Measurements from ENCODE around the gene ZPBP. TPM values are rescaled to one million over a fixed set of nuclear protein-coding genes. Genes with fewer than 3 reads are reported as not detected.

ZPBP gene
- total RNA-seq, 1 experiment from 2014 or later: not detected

DNA sequence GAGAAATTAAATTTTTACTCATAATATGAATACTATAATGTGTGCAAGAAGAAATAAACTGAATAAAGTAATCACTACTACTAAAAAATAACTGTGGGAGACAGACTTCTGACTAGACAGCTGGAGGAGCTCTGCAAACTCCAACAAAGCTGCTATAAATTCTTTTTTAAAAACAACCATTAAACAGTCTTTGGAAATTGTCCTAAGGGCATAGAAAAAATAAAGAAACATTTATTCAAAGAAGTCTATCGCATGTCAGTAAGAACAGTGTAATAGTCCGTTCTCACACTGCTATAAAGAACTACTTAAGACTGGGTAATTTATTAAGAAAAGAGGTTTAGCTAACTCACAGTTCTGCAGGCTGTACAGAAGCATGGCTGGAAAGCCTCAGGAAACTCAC, 56.0 kb downstream of the ZPBP start:
- Histone ChIP-seq H3K9me3 (ENCODE audit: insufficient read depth, low read depth) (no peaks in the 10 kb centered on the region), H2AFZ (no peak overlapping the region), H3K4me2 (no peak overlapping the region), H3K79me2 (ENCODE audit: low read depth) (no peaks in the 10 kb centered on the region), H3K36me3 (ENCODE audit: low read depth) (no peaks in the 10 kb centered on the region), H3K27ac (no peak overlapping the region), H3K9me2 (ENCODE audit: insufficient read depth) (no peaks in the 10 kb centered on the region), H4K20me1 (ENCODE audit: insufficient read depth) (no peaks in the 10 kb centered on the region), H3K4me3 (no peak overlapping the region), H3K4me1 (replicated peaks; ENCODE audit: insufficient read depth) (no peaks in the 10 kb centered on the region), H3K27me3 (ENCODE audit: insufficient read depth, low read depth) (no peaks in the 10 kb centered on the region), H3F3A (ENCODE audit: insufficient read depth, low read depth) (no peaks in the 10 kb centered on the region)
- ChIA-PET POLR2A (ENCODE audit: unreplicated experiment) (no interaction called here), CTCF (no interaction called here)
- TF ChIP-seq, protein P1, sequence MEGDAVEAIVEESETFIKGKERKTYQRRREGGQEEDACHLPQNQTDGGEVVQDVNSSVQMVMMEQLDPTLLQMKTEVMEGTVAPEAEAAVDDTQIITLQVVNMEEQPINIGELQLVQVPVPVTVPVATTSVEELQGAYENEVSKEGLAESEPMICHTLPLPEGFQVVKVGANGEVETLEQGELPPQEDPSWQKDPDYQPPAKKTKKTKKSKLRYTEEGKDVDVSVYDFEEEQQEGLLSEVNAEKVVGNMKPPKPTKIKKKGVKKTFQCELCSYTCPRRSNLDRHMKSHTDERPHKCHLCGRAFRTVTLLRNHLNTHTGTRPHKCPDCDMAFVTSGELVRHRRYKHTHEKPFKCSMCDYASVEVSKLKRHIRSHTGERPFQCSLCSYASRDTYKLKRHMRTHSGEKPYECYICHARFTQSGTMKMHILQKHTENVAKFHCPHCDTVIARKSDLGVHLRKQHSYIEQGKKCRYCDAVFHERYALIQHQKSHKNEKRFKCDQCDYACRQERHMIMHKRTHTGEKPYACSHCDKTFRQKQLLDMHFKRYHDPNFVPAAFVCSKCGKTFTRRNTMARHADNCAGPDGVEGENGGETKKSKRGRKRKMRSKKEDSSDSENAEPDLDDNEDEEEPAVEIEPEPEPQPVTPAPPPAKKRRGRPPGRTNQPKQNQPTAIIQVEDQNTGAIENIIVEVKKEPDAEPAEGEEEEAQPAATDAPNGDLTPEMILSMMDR (conservative IDR thresholded peaks at IDR 0.05): no peak
- no peak for TF ChIP-seq EZH2 (IDR thresholded peaks at IDR 0.05; ENCODE audit: low read depth)
- DNase-seq: no peak
- BruUV-seq (replicated peaks): no TSS peak
- intact Hi-C loops (cut with micrococcal nuclease; ENCODE audit: unreplicated experiment): no loop called here

DNA sequence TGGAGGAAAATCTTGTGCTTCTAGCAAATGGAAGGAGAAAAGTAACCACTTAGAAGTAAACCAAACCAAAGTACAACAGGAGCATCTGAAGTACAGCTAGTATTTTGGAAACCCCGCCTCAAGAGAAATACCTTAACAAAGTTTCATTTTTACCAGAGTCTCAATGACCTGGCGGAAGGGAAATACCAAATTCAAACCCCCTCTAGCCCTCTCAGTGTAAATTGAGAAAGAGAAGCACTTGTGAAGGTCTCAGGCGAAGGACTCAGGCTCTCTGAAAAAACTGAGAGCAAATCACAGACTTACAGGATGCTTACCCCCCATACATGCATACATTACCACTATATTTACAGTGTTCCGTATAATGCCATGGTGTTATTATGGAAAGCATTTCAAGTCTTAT, 70.1 kb downstream of the ZPBP start:
- Histone ChIP-seq H3K27me3 (ENCODE audit: insufficient read depth, low read depth) (no peaks in the 10 kb centered on the region), H3K4me1 (replicated peaks; ENCODE audit: insufficient read depth) (no peaks in the 10 kb centered on the region), H2AFZ (no peak overlapping the region), H3K79me2 (ENCODE audit: low read depth) (no peaks in the 10 kb centered on the region), H3K4me3 (no peak overlapping the region), H3K4me2 (no peak overlapping the region), H4K20me1 (ENCODE audit: insufficient read depth) (no peaks in the 10 kb centered on the region; the same call in 1 of the 2 replicates), H3K27ac (no peak overlapping the region), H3K36me3 (ENCODE audit: low read depth) (no peaks in the 10 kb centered on the region), H3F3A (ENCODE audit: insufficient read depth, low read depth) (no peaks in the 10 kb centered on the region), H3K9me2 (ENCODE audit: insufficient read depth) (no peaks in the 10 kb centered on the region), H3K9me3 (ENCODE audit: insufficient read depth, low read depth) (no peaks in the 10 kb centered on the region)
- no peak for DNase-seq
- CTCF ChIA-PET: no interaction called here
- POLR2A ChIA-PET (ENCODE audit: unreplicated experiment): no interaction called here
- TF ChIP-seq EZH2 (IDR thresholded peaks at IDR 0.05; ENCODE audit: low read depth): no peak
- no TSS peak for BruUV-seq (replicated peaks)
- intact Hi-C loops (cut with micrococcal nuclease; ENCODE audit: unreplicated experiment): no loop called here

DNA sequence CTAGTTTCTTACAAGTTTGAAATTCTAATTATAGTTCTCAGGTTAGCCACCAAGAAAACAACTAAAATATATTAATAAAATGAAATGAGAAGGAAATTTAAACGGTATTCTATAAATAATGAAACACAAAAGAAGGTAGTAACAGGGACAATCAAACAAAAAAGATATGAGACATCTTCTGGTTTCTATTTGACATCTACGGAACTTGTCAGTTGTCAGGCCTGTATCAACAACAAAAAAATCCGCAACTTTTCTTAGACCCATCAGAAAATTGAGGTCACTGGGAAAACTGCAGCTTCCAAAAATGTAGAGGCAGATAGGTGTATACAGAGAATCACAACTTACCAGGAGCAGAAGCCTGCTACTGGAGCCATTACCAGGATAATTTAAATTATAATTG, 70.6 kb downstream of the ZPBP start:
- Histone ChIP-seq H2AFZ (no peak overlapping the region), H4K20me1 (ENCODE audit: insufficient read depth) (no peaks in the 10 kb centered on the region; the same call in 1 of the 2 replicates), H3K79me2 (ENCODE audit: low read depth) (no peaks in the 10 kb centered on the region), H3K36me3 (ENCODE audit: low read depth) (no peaks in the 10 kb centered on the region), H3K4me2 (no peak overlapping the region), H3F3A (ENCODE audit: insufficient read depth, low read depth) (no peaks in the 10 kb centered on the region), H3K9me2 (ENCODE audit: insufficient read depth) (no peaks in the 10 kb centered on the region), H3K9me3 (ENCODE audit: insufficient read depth, low read depth) (no peaks in the 10 kb centered on the region), H3K4me3 (no peak overlapping the region), H3K27ac (no peak overlapping the region), H3K4me1 (replicated peaks; ENCODE audit: insufficient read depth) (no peaks in the 10 kb centered on the region), H3K27me3 (ENCODE audit: insufficient read depth, low read depth) (no peaks in the 10 kb centered on the region)
- POLR2A ChIA-PET (ENCODE audit: unreplicated experiment): no interaction called here
- CTCF ChIA-PET: no interaction called here
- intact Hi-C loops (cut with micrococcal nuclease; ENCODE audit: unreplicated experiment): no loop called here
- TF ChIP-seq EZH2 (IDR thresholded peaks at IDR 0.05; ENCODE audit: low read depth): no peak
- TF ChIP-seq, protein P1 (conservative IDR thresholded peaks at IDR 0.05): no peak
- BruUV-seq (replicated peaks): no TSS peak
- no peak for DNase-seq

DNA sequence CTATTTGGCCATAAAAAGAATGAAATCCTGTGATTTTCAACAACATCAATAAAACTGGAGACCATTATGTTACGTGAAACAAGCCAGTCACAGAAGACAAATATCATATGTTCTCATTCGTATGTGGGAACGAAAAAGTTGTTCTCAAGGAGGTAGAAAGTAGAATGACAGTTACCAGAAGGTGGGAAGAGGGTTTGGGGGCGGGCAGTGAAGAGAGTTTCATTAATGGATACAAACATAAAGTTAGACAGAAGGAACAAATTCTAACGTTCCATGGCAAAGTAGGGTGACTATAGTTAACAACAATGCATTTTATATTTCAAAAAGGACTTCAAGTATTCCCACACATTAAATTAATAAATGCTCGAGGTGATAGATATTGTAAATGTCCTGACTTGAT, 97.4 kb downstream of the ZPBP start:
- no peak for TF ChIP-seq EZH2 (IDR thresholded peaks at IDR 0.05; ENCODE audit: low read depth)
- TF ChIP-seq, protein P1 (conservative IDR thresholded peaks at IDR 0.05): no peak
- H3K4me2 ChIP-seq: no peak overlapping the region
- DNase-seq: no peak
- CTCF ChIA-PET: no interaction called here
- BruUV-seq (replicated peaks): no TSS peak
- H3K79me2 ChIP-seq (ENCODE audit: low read depth): no peaks in the 10 kb centered on the region
- H3K27ac ChIP-seq: no peak overlapping the region
- no peaks in the 10 kb centered on the region for H3F3A ChIP-seq (ENCODE audit: insufficient read depth, low read depth)
- H3K27me3 ChIP-seq (ENCODE audit: insufficient read depth, low read depth): no peaks in the 10 kb centered on the region
- intact Hi-C loops (cut with micrococcal nuclease; ENCODE audit: unreplicated experiment): no loop called here
- POLR2A ChIA-PET (ENCODE audit: unreplicated experiment): no interaction called here
- H2AFZ ChIP-seq: no peak overlapping the region
- no peaks in the 10 kb centered on the region for H3K4me1 ChIP-seq (replicated peaks; ENCODE audit: insufficient read depth)
- H3K4me3 ChIP-seq: no peak overlapping the region
- no peaks in the 10 kb centered on the region for H4K20me1 ChIP-seq (ENCODE audit: insufficient read depth)
- H3K36me3 ChIP-seq (ENCODE audit: low read depth): no peaks in the 10 kb centered on the region
- H3K9me3 ChIP-seq (ENCODE audit: insufficient read depth, low read depth): no peaks in the 10 kb centered on the region
- H3K9me2 ChIP-seq (ENCODE audit: insufficient read depth): no peaks in the 10 kb centered on the region

Measured in PC-9 (cell line).